Erythroblast (primary cell): ENCODE results near the gene RNF182.

Experiments
- GATA1 ChIP-seq: IDR thresholded peaks from 2 replicates; pipeline ENCODE4 v1.6.1; 2011; ENCODE audit warnings: low read depth, mild to moderate bottlenecking, control low read depth, low read length, moderate library complexity
- POLR2A ChIP-seq: IDR thresholded peaks from 2 replicates; pipeline ENCODE4 v1.6.1; 2011; ENCODE audit warnings: mild to moderate bottlenecking, low read length

DNA sequence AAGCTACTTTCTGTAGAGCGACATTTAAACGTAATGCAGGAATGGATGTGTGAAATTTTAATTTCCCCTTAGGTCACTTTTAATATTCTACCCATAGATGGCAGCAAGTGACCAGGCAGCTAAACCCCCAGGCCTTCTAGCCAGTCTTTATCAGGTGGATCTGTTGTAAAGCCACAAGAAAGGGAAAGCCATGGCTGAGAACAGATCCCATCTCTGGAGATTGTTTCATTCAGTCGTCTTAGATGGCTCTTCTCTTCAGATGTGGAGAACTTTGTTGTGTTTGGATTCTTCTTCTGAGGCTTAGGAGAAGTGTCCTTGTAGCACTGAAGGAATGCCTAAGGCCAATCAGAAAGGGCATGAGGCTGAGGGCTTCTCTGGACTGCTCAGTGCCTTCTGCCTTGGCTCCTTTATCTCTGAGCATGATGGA lies 15.8 kb upstream of the RNF182 start:
- TF ChIP-seq POLR2A (no peak), GATA1 (no peak)
